Sigmoid colon (tissue), 4 donors: ENCODE data around the gene JOSD1.

Experiments
- POLR2A ChIP-seq, 2 donors: fragments of 450-650 bp; IDR thresholded peaks; one replicate each; pipeline ENCODE4 v1.6.1; 2016; ENCODE audit warnings: antibody characterized with exemption in 2 of 2, mild to moderate bottlenecking in 2 of 2, moderate library complexity in 2 of 2
- POLR2AphosphoS5 ChIP-seq, 4 donors: sonication (generic); formaldehyde crosslinking; IDR thresholded peaks; one replicate each; pipeline ENCODE4 v1.6.1; 2017; ENCODE audit warnings: antibody characterized with exemption in 4 of 4
- TF ChIP-seq, protein P1 (sequence below), 4 experiments: fragments of 450-650 bp in 3 of 4; fragments of 200-600 bp in 1 of 4; IDR thresholded peaks; one replicate each; pipeline ENCODE4 v1.5.1; 2016 to 2019; ENCODE audit warnings: antibody characterized with exemption in 4 of 4, mild to moderate bottlenecking in 3 of 4, moderate library complexity in 2 of 4

- TF ChIP-seq, protein P1, sequence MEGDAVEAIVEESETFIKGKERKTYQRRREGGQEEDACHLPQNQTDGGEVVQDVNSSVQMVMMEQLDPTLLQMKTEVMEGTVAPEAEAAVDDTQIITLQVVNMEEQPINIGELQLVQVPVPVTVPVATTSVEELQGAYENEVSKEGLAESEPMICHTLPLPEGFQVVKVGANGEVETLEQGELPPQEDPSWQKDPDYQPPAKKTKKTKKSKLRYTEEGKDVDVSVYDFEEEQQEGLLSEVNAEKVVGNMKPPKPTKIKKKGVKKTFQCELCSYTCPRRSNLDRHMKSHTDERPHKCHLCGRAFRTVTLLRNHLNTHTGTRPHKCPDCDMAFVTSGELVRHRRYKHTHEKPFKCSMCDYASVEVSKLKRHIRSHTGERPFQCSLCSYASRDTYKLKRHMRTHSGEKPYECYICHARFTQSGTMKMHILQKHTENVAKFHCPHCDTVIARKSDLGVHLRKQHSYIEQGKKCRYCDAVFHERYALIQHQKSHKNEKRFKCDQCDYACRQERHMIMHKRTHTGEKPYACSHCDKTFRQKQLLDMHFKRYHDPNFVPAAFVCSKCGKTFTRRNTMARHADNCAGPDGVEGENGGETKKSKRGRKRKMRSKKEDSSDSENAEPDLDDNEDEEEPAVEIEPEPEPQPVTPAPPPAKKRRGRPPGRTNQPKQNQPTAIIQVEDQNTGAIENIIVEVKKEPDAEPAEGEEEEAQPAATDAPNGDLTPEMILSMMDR (IDR thresholded peaks at IDR 0.05) = no peak
- no peak for TF ChIP-seq POLR2AphosphoS5 (IDR thresholded peaks at IDR 0.05)
- no peak for TF ChIP-seq POLR2A (IDR thresholded peaks at IDR 0.05)
These were observed 47.9 kb downstream of the JOSD1 start for GRCh38 chr22:38652859-38653258.
